ENCODE data around the gene PIGQ.
A peak's percentile ranks its signal among the peaks of the same experiment; 100 is the strongest.

The PIGQ gene

GRCh38 chr16:606656-607307, 37.0 kb downstream of the PIGQ start:
- no peak for DNase-seq (ENCODE audit: low read depth)

- no peak for DNase-seq (ENCODE audit: low read depth)
Observed at GRCh38 chr16:608019-608418, 38.3 kb downstream of the PIGQ start.

- no peak for DNase-seq (ENCODE audit: low read depth)
Observed at GRCh38 chr16:609316-609715, 39.5 kb downstream of the PIGQ start.

GRCh38 chr16:609984-610383, 40.2 kb downstream of the PIGQ start:
- DNase-seq (ENCODE audit: low read depth), result no peak

GRCh38 chr16:610513-611381, 41.0 kb downstream of the PIGQ start:
- DNase-seq (ENCODE audit: low read depth), result peak; percentile 32

- no peak for DNase-seq (ENCODE audit: low read depth)
Observed at GRCh38 chr16:615122-615521, 45.4 kb downstream of the PIGQ start.

GRCh38 chr16:616733-617586, 47.2 kb downstream of the PIGQ start:
- DNase-seq (ENCODE audit: low read depth), result no peak

- DNase-seq (ENCODE audit: low read depth), result no peak
Observed at GRCh38 chr16:617855-618254, 48.1 kb downstream of the PIGQ start.

GRCh38 chr16:619476-620100, 49.8 kb downstream of the PIGQ start:
- no peak for DNase-seq (ENCODE audit: low read depth)

GRCh38 chr16:620700-621525, 51.1 kb downstream of the PIGQ start:
- no peak for DNase-seq (ENCODE audit: low read depth)

GRCh38 chr16:621526-622105, 51.8 kb downstream of the PIGQ start:
- no peak for DNase-seq (ENCODE audit: low read depth)

GRCh38 chr16:622920-623280, 53.1 kb downstream of the PIGQ start:
- DNase-seq (ENCODE audit: low read depth), result no peak

GRCh38 chr16:624526-625070, 54.8 kb downstream of the PIGQ start:
- DNase-seq (ENCODE audit: low read depth), result no peak

- DNase-seq (ENCODE audit: low read depth), result no peak
Observed at GRCh38 chr16:625117-625976, 55.6 kb downstream of the PIGQ start.

- no peak for DNase-seq (ENCODE audit: low read depth)
Observed at GRCh38 chr16:625977-626765, 56.4 kb downstream of the PIGQ start.

- DNase-seq (ENCODE audit: low read depth), result no peak
Observed at GRCh38 chr16:626787-627453, 57.2 kb downstream of the PIGQ start.

- DNase-seq (ENCODE audit: low read depth), result no peak
Observed at GRCh38 chr16:627454-628239, 57.9 kb downstream of the PIGQ start.

All from stimulated activated CD4-positive, alpha-beta T cell treated with anti-CD3 and anti-CD28 coated beads, Interleukin-2, amount 100 ng/mL, for 4 hours (primary cell).